ENCODE data around the gene GLDC.

GRCh38 chr9:6671416-6671815, 25.9 kb upstream of the GLDC start:
- TF ChIP-seq CTCF (IDR thresholded peaks at IDR 0.05) = no peak
- no peak for TF ChIP-seq POLR2A (IDR thresholded peaks at IDR 0.05)
